SU-DHL-6 (cell line): ENCODE results near the gene CELA2A.
"Not testable (repeated sequence)": the region's sequence is repeated elsewhere in the genome, so short reads cannot be mapped to it uniquely, and the experiment has no call there.

Experiments
- H2AFZ ChIP-seq: fragments of 200-600 bp; sonication (generic); 2 replicates; pipeline ENCODE4 v1.6.1; 2014; ENCODE audit warnings: low read depth, mild to moderate bottlenecking, moderate library complexity, mixed read lengths, antibody characterized with exemption, low read length; ENCODE audit not compliant: severe bottlenecking
- H3F3A ChIP-seq: fragments of 200-600 bp; shearing (Covaris generic); 2 replicates; pipeline ENCODE4 v1.6.0; 2016; ENCODE audit warnings: antibody characterized with exemption, mild to moderate bottlenecking; ENCODE audit not compliant: insufficient read depth
- H3K27ac ChIP-seq: fragments of 200-600 bp; sonication (generic); 2 replicates; pipeline ENCODE4 v1.5.1; 2016; ENCODE audit warnings: low read depth, mild to moderate bottlenecking, low read length, moderate library complexity, mixed read lengths
- H3K27me3 ChIP-seq: fragments of 200-600 bp; sonication (generic), shearing (Covaris generic); 2 replicates; pipeline ENCODE4 v1.6.0; 2014; ENCODE audit warnings: mild to moderate bottlenecking, low read length
- H3K36me3 ChIP-seq: fragments of 200-600 bp; sonication (generic); 2 replicates; pipeline ENCODE4 v1.6.1; 2014; ENCODE audit warnings: mild to moderate bottlenecking, low read length, mixed read lengths
- H3K4me2 ChIP-seq: fragments of 300-600, 200-600 bp; shearing (Covaris generic), sonication (generic); 2 replicates; pipeline ENCODE4 v1.6.0; 2014; ENCODE audit warnings: low read length, low read depth, mild to moderate bottlenecking; ENCODE audit not compliant: poor library complexity, severe bottlenecking
- H3K4me3 ChIP-seq: fragments of 200-600 bp; sonication (generic); 2 replicates; pipeline ENCODE4 v1.5.1; 2014; ENCODE audit warnings: antibody characterized with exemption, low read length, mild to moderate bottlenecking, mixed read lengths; ENCODE audit not compliant: insufficient read depth, poor library complexity, severe bottlenecking
- H3K79me2 ChIP-seq: fragments of 200-600 bp; sonication (generic); 2 replicates; pipeline ENCODE4 v1.6.1; 2014; ENCODE audit warnings: mild to moderate bottlenecking, low read length, moderate library complexity; ENCODE audit not compliant: insufficient read depth
- H3K9ac ChIP-seq: fragments of 200-600 bp; sonication (generic); 2 replicates; pipeline ENCODE4 v1.7.0; 2014; ENCODE audit warnings: mild to moderate bottlenecking, low read length
- H3K9me2 ChIP-seq: fragments of 200-600 bp; sonication (generic); replicated peaks from 2 replicates; pipeline ENCODE4 v1.6.1; 2014; ENCODE audit warnings: low read length; ENCODE audit not compliant: insufficient read depth
- H3K9me3 ChIP-seq: fragments of 200-600 bp; sonication (generic); 2 replicates; pipeline ENCODE4 v1.6.1; 2014; ENCODE audit warnings: low read length, mixed read lengths; ENCODE audit not compliant: insufficient read depth
- H4K20me1 ChIP-seq: fragments of 200-600 bp; sonication (generic); 2 replicates; pipeline ENCODE4 v1.6.1; 2014; ENCODE audit warnings: low read depth, mild to moderate bottlenecking, antibody characterized with exemption, low read length, moderate library complexity, mixed read lengths
- CTCF ChIP-seq: fragments of 200-600 bp; sonication (generic); IDR thresholded peaks from one replicate; pipeline ENCODE4 v1.5.1; 2017; ENCODE audit warnings: antibody characterized with exemption, mild to moderate bottlenecking, low read length, moderate library complexity; ENCODE audit not compliant: insufficient read depth, poor library complexity, severe bottlenecking
- EZH2phosphoT487 ChIP-seq: fragments of 200-600 bp; sonication (generic), shearing (Covaris generic); conservative IDR thresholded peaks from 2 replicates; pipeline ENCODE4 v1.6.1; 2018; ENCODE audit warnings: mild to moderate bottlenecking, antibody characterized with exemption, low read length, moderate library complexity, mixed read lengths

The CELA2A gene

GRCh38 chr1:15488371-15488770 is 31.8 kb downstream of the CELA2A start:
- H3K36me3 ChIP-seq = no peaks in the 10 kb centered on the region
- no peaks in the 10 kb centered on the region for H3K79me2 ChIP-seq
- H3F3A ChIP-seq = no peaks in the 10 kb centered on the region
- TF ChIP-seq EZH2phosphoT487 = no peak
- no peaks in the 10 kb centered on the region for H4K20me1 ChIP-seq
- H3K27ac ChIP-seq = no peak overlapping the region
- H3K9me3 ChIP-seq = no peaks in the 10 kb centered on the region
- no peaks in the 10 kb centered on the region for H3K27me3 ChIP-seq
- no peak overlapping the region for H3K9ac ChIP-seq
- H3K9me2 ChIP-seq = no peaks in the 10 kb centered on the region
- H3K4me3 ChIP-seq = no peak overlapping the region
- no peak overlapping the region for H3K4me2 ChIP-seq
- no peak overlapping the region for H2AFZ ChIP-seq

DNA sequence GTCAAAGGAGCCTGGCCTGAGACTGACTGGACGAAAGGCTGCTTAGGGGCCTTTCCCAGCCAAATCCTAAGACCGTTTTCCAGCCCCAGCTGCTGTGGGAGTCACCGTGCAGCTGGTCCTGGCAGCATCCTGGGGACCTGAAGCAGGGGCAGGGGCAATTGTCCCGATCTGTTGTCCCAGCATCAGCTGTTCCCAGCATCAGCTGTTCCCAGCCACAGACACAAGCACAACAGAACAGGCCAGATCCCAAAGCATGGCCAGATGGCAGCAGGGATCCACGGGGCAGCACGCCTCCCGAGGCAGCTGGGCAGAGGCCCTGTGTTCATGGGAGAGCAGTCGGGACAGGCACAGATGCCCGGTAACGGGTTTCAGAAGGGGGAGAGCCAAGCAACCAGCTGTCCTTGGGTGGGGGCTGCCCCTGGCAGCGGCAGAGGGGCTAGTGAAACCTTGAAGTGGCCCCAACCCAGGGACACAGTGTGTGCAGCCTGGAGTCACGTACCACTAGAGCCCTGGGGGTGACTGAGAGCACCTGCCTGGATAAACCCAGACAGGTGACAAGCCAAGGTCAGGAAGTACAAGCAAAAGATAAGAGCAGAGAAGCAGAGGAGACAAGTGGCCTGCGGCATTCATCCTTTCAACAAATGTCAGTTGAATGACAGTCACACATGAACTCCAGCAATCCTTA is 32.7 kb downstream of the CELA2A start:
- H3K27me3 ChIP-seq = no peaks in the 10 kb centered on the region
- H3K4me2 ChIP-seq = no peak overlapping the region
- H3K4me3 ChIP-seq = no peak overlapping the region
- H3K36me3 ChIP-seq = no peaks in the 10 kb centered on the region
- H4K20me1 ChIP-seq = no peaks in the 10 kb centered on the region
- H3K79me2 ChIP-seq = no peaks in the 10 kb centered on the region
- no peak overlapping the region for H3K9ac ChIP-seq
- no peak overlapping the region for H3K27ac ChIP-seq
- no peaks in the 10 kb centered on the region for H3K9me3 ChIP-seq
- TF ChIP-seq EZH2phosphoT487 = no peak
- TF ChIP-seq CTCF = no peak
- H3F3A ChIP-seq = no peaks in the 10 kb centered on the region
- H2AFZ ChIP-seq = no peak overlapping the region
- H3K9me2 ChIP-seq = no peaks in the 10 kb centered on the region

- H3K27ac ChIP-seq, H3K4me3 ChIP-seq, H3F3A ChIP-seq, H3K36me3 ChIP-seq, H3K79me2 ChIP-seq, H3K9me3 ChIP-seq, H4K20me1 ChIP-seq, H3K9ac ChIP-seq, H3K27me3 ChIP-seq, H3K9me2 ChIP-seq, H3K4me2 ChIP-seq, H2AFZ ChIP-seq: not testable (repeated sequence)
These were observed 34.5 kb downstream of the CELA2A start for GRCh38 chr1:15491010-15491409.

DNA sequence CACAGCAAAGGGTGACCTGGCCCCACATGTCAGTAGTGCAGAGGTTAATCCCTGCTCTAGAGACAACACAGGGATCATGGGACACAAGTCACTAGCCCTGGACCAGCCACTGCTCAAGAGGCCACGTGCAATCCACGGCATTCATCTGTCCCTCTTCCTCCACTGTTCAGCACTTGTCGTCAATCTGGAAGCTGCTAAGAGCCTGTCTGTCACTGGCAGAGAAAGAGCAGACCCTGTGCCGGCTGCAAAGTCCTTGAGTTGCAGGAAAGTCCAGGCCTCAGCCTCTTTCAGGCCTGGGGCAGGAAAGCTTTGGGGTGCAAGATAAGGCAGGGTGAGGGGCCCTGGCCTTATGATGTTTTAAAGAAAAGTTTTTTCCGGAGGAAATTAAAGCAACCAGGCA is 36.1 kb downstream of the CELA2A start:
- Histone ChIP-seq H3K27ac (no peak overlapping the region), H3K9me2 (no peaks in the 10 kb centered on the region), H3K36me3 (no peaks in the 10 kb centered on the region), H3K4me3 (no peak overlapping the region), H4K20me1 (no peaks in the 10 kb centered on the region), H3K9me3 (no peaks in the 10 kb centered on the region), H3K4me2 (no peak overlapping the region), H3K79me2 (no peaks in the 10 kb centered on the region), H3F3A (no peaks in the 10 kb centered on the region), H3K27me3 (no peaks in the 10 kb centered on the region), H2AFZ (no peak overlapping the region), H3K9ac (no peak overlapping the region)
- TF ChIP-seq CTCF (no peak), EZH2phosphoT487 (no peak)
